GM12801 (cell line): ENCODE measurements around the gene SLC9A9.

Experiments used
- TF ChIP-seq, protein P1 (sequence below): IDR thresholded peaks from one replicate; pipeline ENCODE4 v1.5.1; 2011; ENCODE audit warnings: control low read depth; ENCODE audit not compliant: insufficient read length; ENCODE audit errors: extremely low read depth

The SLC9A9 gene

DNA sequence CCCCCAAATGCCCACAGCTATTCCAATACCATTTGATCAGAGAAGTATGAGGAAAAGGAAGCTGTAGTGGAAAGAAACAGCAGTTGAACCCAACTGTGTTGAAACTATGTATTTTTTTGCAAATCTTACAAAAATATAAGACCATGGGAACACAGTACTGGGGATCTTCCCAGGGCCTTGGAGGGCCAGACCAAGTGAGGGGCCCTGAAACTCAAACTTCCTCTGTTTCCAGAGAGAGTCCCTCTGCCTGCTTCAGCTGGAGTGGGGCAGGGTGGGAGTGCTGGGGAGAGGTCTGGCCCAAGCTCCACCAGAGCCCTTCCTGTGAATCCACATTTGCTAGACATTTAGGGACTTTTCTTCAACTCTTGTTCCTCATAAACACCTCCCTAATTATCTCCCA is 464.8 kb downstream of the SLC9A9 start:
- TF ChIP-seq, protein P1, sequence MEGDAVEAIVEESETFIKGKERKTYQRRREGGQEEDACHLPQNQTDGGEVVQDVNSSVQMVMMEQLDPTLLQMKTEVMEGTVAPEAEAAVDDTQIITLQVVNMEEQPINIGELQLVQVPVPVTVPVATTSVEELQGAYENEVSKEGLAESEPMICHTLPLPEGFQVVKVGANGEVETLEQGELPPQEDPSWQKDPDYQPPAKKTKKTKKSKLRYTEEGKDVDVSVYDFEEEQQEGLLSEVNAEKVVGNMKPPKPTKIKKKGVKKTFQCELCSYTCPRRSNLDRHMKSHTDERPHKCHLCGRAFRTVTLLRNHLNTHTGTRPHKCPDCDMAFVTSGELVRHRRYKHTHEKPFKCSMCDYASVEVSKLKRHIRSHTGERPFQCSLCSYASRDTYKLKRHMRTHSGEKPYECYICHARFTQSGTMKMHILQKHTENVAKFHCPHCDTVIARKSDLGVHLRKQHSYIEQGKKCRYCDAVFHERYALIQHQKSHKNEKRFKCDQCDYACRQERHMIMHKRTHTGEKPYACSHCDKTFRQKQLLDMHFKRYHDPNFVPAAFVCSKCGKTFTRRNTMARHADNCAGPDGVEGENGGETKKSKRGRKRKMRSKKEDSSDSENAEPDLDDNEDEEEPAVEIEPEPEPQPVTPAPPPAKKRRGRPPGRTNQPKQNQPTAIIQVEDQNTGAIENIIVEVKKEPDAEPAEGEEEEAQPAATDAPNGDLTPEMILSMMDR = no peak

DNA sequence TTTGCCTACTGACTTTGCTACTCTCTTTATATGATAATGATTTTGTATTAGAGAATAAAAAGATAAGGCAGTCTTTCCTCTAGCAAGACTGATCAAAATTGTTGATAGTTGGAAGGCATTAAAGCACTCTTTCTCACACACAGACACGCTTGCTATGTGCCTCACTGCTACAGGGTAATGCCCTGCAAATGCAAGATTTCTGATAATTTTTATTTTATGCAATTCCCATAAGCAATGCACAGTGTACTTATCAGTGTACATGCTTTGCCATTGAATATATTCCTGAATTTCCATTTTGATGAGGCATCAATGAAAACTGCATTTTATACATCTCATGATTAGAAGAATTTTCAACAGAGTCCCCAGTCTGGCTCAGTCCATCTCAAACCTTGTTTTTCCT is 465.5 kb downstream of the SLC9A9 start:
- TF ChIP-seq, protein P1 = no peak

DNA sequence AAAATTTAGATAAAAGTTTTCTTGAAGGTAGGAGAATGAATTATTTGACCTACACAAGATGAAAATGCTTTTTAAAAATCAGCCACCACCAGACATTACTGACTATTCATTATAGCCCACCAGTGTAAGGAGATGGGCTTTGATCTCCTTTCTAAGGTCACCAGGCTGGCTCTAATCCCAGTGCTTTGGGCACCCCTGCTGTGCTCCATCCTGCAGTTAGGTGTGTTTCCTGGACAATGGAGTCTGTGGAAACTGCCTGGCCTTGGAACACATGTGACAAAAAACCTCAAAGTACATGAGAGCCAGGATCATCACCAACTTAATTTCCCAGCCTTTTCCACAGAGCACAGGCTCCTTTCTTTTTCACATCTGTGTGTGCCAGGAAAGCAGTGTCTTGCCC is 467.8 kb downstream of the SLC9A9 start:
- TF ChIP-seq, protein P1 = no peak

DNA sequence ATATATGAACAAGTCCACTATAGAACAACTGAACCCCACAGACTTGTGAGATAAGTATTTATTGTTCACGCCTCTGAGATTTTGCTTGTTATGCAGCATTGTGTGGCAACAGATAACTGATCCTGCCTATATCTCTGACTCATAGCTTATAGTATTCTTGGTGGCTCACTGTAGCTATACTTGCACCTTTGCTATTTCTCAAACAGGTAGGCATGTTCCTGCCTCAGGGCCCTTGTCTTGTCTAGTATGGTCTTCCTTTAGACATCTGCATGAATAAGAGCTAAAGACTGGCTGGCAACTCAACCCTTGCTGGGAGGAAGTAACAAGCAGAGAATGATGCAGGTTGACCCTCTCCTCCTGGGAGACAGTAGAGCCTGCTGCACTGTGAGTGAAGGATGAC is 472.6 kb downstream of the SLC9A9 start:
- TF ChIP-seq, protein P1 = no peak

DNA sequence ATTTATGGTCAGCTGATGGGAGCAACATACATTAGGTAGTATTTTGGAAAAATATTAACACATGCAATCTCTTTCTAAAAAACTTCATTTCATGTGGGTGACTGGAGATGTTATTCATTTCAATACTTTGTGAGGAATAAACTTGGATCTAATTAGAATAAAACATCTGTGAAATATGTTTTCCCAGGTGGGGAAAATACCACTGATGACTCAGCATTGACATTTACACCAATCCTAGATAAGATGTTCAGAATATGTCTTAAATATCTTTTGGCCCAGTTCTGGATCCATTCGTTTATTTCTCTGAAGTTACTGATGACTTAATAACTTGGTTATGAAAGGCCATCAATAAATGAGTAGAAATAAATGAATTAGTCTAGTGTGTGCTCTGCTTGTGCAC is 481.1 kb downstream of the SLC9A9 start:
- TF ChIP-seq, protein P1 = no peak

DNA sequence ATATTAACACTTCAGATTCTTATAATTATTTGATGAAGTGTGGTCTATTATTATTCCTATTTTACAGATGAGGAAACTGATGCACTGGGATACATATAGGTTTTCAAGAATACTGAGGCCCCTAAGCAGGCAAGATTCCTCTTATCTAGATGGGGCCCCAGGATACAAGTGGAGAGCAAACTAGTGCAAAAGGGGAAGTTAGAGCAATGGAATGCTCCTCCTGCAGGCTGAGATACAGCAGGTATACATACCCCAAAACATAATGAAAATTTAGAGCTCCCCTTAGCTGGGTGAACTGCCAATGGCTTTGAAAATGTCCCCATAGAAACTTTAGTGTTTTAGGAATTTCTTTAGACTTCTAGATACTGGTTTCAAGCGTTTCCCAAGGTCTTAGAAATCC is 481.6 kb downstream of the SLC9A9 start:
- TF ChIP-seq, protein P1 = no peak

DNA sequence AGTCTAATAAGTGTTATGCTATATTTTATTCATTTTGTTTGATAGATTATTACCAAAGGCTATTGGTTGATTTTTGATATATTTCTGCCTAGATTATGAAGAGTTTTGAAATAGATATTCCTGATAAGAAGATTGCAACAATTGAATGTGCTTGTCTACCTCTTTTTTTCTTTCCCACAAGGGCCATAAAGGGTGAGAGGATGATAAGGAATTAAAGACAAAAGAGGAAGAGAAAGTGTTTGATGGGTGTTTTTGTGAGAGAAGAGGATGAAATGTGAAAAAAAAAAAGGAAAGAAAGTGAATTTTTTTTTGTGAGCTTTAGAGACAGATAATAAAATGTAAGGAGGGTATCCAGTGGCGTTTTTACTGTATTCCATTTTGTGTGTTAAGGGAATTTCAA is 484.3 kb downstream of the SLC9A9 start:
- TF ChIP-seq, protein P1 = no peak

DNA sequence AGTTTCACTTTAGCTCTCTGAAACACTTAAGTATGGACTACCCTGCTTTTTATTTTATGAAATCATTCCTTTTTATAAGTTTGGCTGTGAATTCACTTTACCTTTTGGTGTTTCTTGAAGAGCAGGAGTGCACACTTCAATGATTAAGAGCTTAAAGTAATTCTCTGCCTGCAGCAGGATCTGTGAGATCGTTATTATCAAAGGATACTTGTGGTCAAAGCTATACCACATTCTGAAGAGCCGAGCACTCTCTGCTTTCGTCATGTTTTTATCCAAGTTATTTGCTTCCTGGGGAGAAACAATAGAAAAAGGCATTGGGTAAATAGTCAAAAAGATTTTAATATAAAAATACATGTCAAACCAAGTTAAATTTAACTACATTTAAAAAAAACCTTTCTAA is 485.0 kb downstream of the SLC9A9 start:
- TF ChIP-seq, protein P1 = no peak
